HG03469 (cell line): ENCODE measurements around the gene ZCCHC7.
A peak's percentile ranks its signal among the peaks of the same experiment; 100 is the strongest.
"Not testable (repeated sequence)": the region's sequence is repeated elsewhere in the genome, so short reads cannot be mapped to it uniquely, and the experiment has no call there.

Experiments used
- ATAC-seq: cut with Tn5 transposase; IDR thresholded peaks from one replicate; pipeline ENCODE4 v1.9.1; 2021; ENCODE audit warnings: mild to moderate bottlenecking, moderate library complexity, moderate number of reproducible peaks; ENCODE audit not compliant: unreplicated experiment

Gene ZCCHC7

DNA sequence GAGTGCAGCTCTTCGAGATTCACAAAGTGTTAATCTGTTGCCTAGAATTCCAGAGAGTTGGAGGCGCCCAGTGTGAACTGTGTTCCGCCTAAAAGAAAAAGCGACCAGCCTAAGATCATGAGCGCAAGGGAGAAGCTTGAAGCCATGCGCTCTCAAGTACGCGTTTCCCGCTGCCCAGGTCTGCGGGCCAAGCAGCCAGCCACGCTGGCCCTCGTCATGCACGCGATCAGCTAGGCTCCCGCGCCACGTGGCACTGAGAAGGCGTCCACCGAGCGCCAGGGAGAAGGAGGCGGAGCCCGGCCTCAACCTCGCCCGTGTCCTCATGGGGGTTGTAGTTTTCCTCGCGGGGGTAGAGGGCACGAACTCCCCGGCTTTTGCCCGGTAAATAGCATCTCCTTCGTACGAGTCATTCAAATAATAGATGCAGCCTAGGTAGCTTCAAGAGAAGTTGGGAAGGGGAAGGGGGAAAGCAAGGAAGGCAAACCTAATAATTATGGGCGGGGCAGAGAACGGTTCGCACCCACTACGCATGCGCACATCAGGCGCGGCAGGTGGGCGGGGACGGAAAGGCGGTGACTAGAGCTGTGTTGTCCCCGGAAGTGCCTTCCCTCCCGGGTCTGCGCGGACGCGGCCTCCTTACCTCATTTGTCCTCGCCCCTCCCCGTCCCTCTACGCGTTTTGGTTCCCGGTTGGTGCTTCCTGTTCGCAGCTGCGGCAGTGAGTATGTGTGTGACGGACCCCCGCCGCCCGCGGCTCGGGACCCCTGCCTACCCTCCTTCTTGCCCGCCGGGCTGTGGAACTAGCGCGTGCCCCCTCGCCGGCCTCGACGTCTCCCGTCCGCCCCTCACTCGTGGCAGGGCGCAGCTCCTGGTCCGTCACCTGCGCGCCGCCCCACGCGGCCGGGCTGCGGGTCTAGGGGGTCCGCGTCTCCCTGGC lies at the start of gene ZCCHC7:
Gene ZCCHC7, plus strand, starts transcription at position 668 of the 936 bp plus-strand sequence.
- peak; percentile 77 for ATAC-seq

- not testable (repeated sequence) for ATAC-seq
Measured at GRCh38 chr9:37074790-37075189, 45.6 kb upstream of the ZCCHC7 start.

DNA sequence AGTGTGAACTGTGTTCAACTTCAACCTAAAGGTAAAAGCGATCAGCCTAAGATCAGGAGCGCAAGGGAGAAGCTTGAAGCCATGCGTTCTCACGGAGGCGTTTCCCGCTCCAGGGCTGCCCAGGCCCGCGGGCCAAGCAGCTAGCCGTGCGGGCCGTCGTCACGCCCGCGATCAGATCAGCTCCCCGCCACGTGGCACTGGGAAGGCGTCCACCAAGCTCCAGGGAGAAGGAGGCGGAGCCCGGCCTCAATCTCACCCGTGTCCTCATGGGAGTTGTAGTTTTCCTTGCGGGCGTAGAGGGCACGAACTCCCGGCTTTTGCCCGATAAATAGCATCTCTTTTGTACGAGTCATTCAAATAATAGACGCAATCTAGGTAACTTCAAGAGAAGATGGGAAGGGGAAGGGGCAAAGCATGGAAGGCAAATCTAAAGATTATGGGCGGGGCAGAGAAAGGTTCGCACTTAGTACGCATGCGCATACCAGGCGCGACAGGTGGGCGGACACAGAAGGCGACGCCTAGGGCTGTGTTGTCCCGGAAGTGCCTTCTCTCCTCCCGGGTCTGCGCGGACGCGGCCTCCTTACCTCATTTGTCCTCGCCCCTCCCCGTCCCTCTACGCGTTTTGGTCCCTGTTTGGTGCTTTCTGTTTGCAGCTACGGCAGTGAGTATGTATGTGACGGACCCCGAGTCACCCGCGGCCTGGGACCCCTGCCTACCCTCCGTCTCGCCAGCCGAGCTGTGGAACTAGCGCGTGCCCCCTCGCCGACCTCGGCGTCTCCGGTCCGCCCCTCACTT lies 40.8 kb upstream of the ZCCHC7 start:
- ATAC-seq = peak; percentile 55

DNA sequence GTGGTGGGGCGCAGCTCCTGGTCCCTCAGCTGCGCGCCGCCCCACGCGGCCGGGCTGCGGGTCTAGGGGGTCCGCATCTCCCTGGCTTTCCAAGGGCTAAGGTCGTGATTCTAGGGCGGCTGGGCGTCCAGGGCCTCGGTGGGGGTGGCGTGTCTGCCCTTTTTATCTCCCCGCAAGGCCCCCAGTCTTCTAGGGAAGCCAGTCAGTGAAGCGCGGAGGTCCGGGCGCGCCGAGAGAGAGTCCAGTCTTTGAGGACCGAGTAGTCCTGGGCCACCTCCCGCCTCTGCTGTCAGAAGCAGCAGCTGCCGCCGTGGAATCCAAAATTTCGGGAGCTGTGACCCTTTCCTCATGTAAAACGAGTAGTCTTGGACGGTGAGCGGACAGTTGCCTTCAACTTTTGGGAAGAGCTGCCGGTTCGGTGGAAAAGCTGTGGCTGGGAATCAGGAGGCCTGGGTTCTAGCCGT lies 40.2 kb upstream of the ZCCHC7 start:
- ATAC-seq = not testable (repeated sequence)

GRCh38 chr9:37081507-37081906 lies 38.9 kb upstream of the ZCCHC7 start:
- not testable (repeated sequence) for ATAC-seq

GRCh38 chr9:37082214-37082765 lies 38.1 kb upstream of the ZCCHC7 start:
- ATAC-seq = no peak

- no peak for ATAC-seq
Measured at GRCh38 chr9:37083654-37084053, 36.7 kb upstream of the ZCCHC7 start.

- ATAC-seq = no peak
Measured at GRCh38 chr9:37085233-37085632, 35.1 kb upstream of the ZCCHC7 start.

- not testable (repeated sequence) for ATAC-seq
Measured at GRCh38 chr9:37092714-37093295, 27.6 kb upstream of the ZCCHC7 start.

DNA sequence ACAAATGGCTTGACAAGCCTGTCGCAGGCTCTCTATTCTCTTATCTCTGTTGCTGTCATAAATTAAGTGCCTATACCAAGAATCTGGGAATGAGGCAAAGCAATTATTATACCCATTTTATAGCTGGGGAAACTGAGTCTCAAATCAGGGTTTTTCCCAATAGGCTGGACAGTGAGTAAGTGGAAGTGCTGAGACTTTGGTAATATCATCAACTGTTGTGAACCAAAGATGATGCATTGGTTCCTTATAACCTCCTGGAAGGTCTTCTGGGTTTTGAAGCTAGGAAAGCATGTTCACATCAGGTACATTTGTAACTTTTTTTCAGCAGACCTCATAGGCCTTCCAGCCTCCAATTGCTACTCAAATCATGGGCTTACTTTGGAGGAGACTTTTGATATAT lies 25.6 kb upstream of the ZCCHC7 start:
- no peak for ATAC-seq

GRCh38 chr9:37096628-37097027 lies 23.7 kb upstream of the ZCCHC7 start:
- ATAC-seq = no peak

- ATAC-seq = no peak
Measured at GRCh38 chr9:37097294-37097693, 23.1 kb upstream of the ZCCHC7 start.

DNA sequence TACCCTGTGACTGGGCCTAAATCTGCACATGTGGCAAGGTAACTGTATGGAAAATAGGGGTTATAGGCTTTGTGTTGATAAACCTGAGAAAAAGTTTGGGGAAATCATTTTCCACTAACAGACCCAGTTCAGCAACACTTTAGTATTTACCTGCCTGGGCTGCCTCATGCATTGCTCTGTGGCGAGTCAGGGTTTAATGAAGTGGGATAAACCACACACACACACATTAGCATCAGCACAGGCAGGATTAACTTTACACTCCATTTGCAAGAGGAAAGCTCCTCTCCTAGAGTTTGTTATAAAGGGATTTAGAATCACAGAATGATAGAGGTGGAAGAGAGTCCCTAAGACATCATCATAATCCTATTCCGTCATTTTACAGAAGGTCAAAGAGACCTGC lies 20.0 kb upstream of the ZCCHC7 start:
- ATAC-seq = no peak

DNA sequence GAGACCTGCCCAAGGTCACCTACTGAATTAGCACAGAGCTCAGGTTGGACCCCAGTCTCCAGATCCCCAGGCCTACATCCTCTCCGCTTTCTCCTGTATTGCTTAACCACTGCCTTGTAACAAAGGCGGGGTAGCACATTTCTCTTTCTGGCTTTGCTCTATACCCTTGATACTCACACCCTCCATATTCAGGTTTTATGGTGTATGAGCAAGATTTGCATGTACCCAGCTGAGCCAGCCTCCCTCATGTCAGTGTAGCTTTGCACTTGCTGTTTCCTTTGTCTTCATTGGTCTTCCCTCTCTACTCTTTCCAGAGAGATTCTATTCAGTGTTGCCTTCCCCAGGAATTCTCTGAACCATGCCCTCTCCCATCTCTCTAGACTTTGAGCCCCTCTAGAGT lies 19.6 kb upstream of the ZCCHC7 start:
- ATAC-seq = no peak

GRCh38 chr9:37102486-37102885 lies 17.9 kb upstream of the ZCCHC7 start:
- no peak for ATAC-seq

GRCh38 chr9:37104183-37104889 lies 16.0 kb upstream of the ZCCHC7 start:
- no peak for ATAC-seq

- ATAC-seq = no peak
Measured at GRCh38 chr9:37105234-37105633, 15.1 kb upstream of the ZCCHC7 start.

DNA sequence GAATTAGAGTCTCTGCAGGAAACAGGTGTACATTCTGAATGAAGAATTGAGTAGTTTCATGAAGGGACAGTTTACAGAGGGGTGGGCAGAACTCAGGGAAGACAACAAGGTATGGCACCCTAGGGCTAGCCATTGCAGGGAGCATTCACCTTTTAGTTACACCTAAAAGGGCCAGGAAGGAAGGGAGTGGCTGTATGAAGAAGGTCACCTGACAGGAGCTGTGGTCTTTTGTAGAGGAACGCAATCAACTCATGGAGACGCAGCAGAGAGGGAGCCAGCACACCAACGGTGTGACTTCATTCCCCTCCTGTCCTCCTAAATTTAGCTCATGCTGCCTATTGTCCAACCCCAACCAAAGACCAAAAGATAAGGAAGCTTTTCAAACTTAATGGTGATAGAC lies 12.7 kb upstream of the ZCCHC7 start:
- no peak for ATAC-seq

DNA sequence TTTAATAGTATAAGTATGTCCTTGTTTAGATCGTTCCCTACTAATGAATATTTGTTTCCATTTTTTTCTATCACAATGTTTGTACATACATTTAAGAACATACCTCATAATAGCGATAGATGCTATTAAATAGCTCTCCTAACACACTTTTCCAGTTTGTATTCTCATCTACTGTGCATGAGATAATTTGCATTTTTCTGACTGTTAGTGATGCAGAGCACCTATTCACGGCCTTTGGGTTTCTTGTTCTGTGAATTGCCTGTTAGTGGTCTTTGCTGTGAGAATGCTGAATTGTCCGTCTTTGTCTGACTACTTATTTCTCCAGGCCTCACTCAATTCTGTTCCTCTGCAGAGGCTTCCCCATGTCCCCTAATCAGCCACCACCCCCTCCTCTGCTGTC lies 5.9 kb upstream of the ZCCHC7 start:
- not testable (repeated sequence) for ATAC-seq

DNA sequence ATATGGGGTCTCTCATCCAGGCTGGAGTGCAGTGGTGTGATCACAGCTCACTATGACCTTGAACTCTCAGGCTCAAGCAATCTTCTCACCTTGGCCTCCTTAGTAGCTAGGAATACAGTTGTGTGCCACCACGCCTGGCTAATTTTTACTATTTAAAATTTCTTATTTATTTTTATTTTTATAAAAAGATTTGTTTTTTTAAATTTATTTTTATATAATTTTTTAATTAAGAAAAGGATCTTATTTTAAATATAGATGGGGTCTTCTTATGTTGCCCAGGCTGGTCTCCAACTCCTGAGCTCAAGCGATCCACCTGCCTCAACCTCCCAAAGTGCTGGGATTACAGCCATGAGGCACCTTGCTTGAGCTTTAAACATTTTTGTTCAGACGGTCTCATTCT lies 2.4 kb upstream of the ZCCHC7 start:
- no peak for ATAC-seq
